H9 (cell line): ENCODE results near the gene SLC2A5. TPM values are rescaled to one million over a fixed set of nuclear protein-coding genes. Genes with fewer than 3 reads are reported as not detected.

Experiments used
- DNase-seq: peaks from one replicate; pipeline ENCODE4 v3.0.0-alpha.2; 2017
- H2AFZ ChIP-seq: one replicate; pipeline ENCODE4 v1.6.1; 2013; ENCODE audit warnings: mild to moderate bottlenecking, low read length, control low read depth, moderate library complexity
- H2AK5ac ChIP-seq: 2 replicates; pipeline ENCODE4 v1.6.1; 2013; ENCODE audit warnings: low read length, control low read depth, mixed read lengths; ENCODE audit not compliant: insufficient read length
- H2BK120ac ChIP-seq: one replicate; pipeline ENCODE4 v1.6.1; 2013; ENCODE audit warnings: low read depth, mild to moderate bottlenecking, low read length, control low read depth, inconsistent platforms; ENCODE audit not compliant: poor library complexity, severe bottlenecking
- H2BK12ac ChIP-seq: 2 replicates; pipeline ENCODE4 v1.6.1; 2013; ENCODE audit warnings: low read length, control low read depth, mixed read lengths, low read depth; ENCODE audit not compliant: insufficient read length
- H2BK15ac ChIP-seq: 2 replicates; pipeline ENCODE4 v1.6.1; 2013; ENCODE audit warnings: low read depth, low read length, control low read depth
- H2BK20ac ChIP-seq: one replicate; pipeline ENCODE4 v1.6.1; 2013; ENCODE audit warnings: low read depth, mild to moderate bottlenecking, low read length, control low read depth, inconsistent platforms; ENCODE audit not compliant: poor library complexity, severe bottlenecking
- H2BK5ac ChIP-seq: 2 replicates; pipeline ENCODE4 v1.6.1; 2013; ENCODE audit warnings: low read length, control low read depth, mixed read lengths; ENCODE audit not compliant: insufficient read length
- H3K14ac ChIP-seq: 2 replicates; pipeline ENCODE4 v1.6.1; 2013; ENCODE audit warnings: low read length, control low read depth; ENCODE audit not compliant: insufficient read depth
- H3K18ac ChIP-seq: 2 replicates; pipeline ENCODE4 v1.6.1; 2013; ENCODE audit warnings: low read depth, mild to moderate bottlenecking, mixed read lengths, low read length, control low read depth; ENCODE audit not compliant: insufficient read length
- H3K23ac ChIP-seq: 2 replicates; pipeline ENCODE4 v1.6.1; 2013; ENCODE audit warnings: low read length, control low read depth, mixed read lengths, low read depth; ENCODE audit not compliant: insufficient read length
- H3K23me2 ChIP-seq: 2 replicates; pipeline ENCODE4 v1.6.1; 2013; ENCODE audit warnings: low read depth, mild to moderate bottlenecking, mixed read lengths, low read length, control low read depth; ENCODE audit not compliant: insufficient read length, poor library complexity, severe bottlenecking
- H3K27ac ChIP-seq: 2 replicates; pipeline ENCODE4 v1.5.1; 2013; ENCODE audit warnings: low read length, control low read depth, mixed read lengths, low read depth; ENCODE audit not compliant: insufficient read length
- H3K27me3 ChIP-seq: 2 replicates; pipeline ENCODE4 v1.6.1; 2013; ENCODE audit warnings: low read length, control low read depth, inconsistent platforms; ENCODE audit not compliant: insufficient read depth
- H3K4ac ChIP-seq: 2 replicates; pipeline ENCODE4 v1.6.1; 2013; ENCODE audit warnings: low read depth, mild to moderate bottlenecking, control low read depth, inconsistent platforms, low read length, moderate library complexity
- H3K4me1 ChIP-seq: 2 replicates; pipeline ENCODE4 v1.6.1; 2013; ENCODE audit warnings: low read length, control low read depth, inconsistent platforms; ENCODE audit not compliant: insufficient read depth
- H3K4me2 ChIP-seq: 2 replicates; pipeline ENCODE4 v1.6.1; 2013; ENCODE audit warnings: low read length, control low read depth, mixed read lengths; ENCODE audit not compliant: insufficient read length, insufficient read depth
- H3K56ac ChIP-seq: 2 replicates; pipeline ENCODE4 v1.6.1; 2013; ENCODE audit warnings: low read depth, mild to moderate bottlenecking, mixed read lengths, low read length, control low read depth; ENCODE audit not compliant: insufficient read length
- H3K79me1 ChIP-seq: 2 replicates; pipeline ENCODE4 v1.6.1; 2013; ENCODE audit warnings: low read depth, mild to moderate bottlenecking, moderate library complexity, low read length, control low read depth, inconsistent platforms; ENCODE audit not compliant: insufficient read depth, poor library complexity, severe bottlenecking
- H3K79me2 ChIP-seq: 2 replicates; pipeline ENCODE4 v1.6.1; 2013; ENCODE audit warnings: low read length, control low read depth, inconsistent platforms; ENCODE audit not compliant: insufficient read depth
- H3K9ac ChIP-seq: 2 replicates; pipeline ENCODE4 v1.6.1; 2013; ENCODE audit warnings: low read length, control low read depth, mixed read lengths; ENCODE audit not compliant: insufficient read length; ENCODE audit errors: extremely low read depth
- H3K9me3 ChIP-seq: one replicate; pipeline ENCODE4 v1.6.1; 2013; ENCODE audit warnings: low read depth, low read length, inconsistent platforms; ENCODE audit not compliant: control insufficient read depth
- H3T11ph ChIP-seq: one replicate; pipeline ENCODE4 v1.6.1; 2013; ENCODE audit warnings: mild to moderate bottlenecking, low read length, control low read depth, inconsistent platforms
- H4K20me1 ChIP-seq: one replicate; pipeline ENCODE4 v1.6.1; 2013; ENCODE audit not compliant: control insufficient read depth, insufficient read length, insufficient read depth
- H4K5ac ChIP-seq: 2 replicates; pipeline ENCODE4 v1.6.1; 2013; ENCODE audit warnings: low read depth, mild to moderate bottlenecking, mixed read lengths, low read length, control low read depth; ENCODE audit not compliant: insufficient read length
- H4K8ac ChIP-seq: replicated peaks from 2 replicates; pipeline ENCODE4 v1.6.1; 2013; ENCODE audit warnings: low read length, control low read depth, mixed read lengths, low read depth; ENCODE audit not compliant: insufficient read length
- H4K91ac ChIP-seq: 2 replicates; pipeline ENCODE4 v1.6.1; 2013; ENCODE audit warnings: low read depth, mild to moderate bottlenecking, moderate library complexity, mixed read lengths, low read length, control low read depth; ENCODE audit not compliant: insufficient read length
- H3K27ac Mint-ChIP-seq, 3 experiments: 2 replicates in 2 of 3; 3 replicates in 1 of 3; pipeline ENCODE4 v1.8.0; 2020 to 2021; ENCODE audit warnings: mixed read lengths in 3 of 3, mild to moderate bottlenecking in 1 of 3, moderate library complexity in 1 of 3
- H3K27me3 Mint-ChIP-seq: 2 replicates; pipeline ENCODE4 v1.8.0; 2021; ENCODE audit warnings: low read depth, mild to moderate bottlenecking, moderate library complexity, mixed read lengths
- H3K36me3 Mint-ChIP-seq, 3 experiments: 2 replicates in 2 of 3; 3 replicates in 1 of 3; pipeline ENCODE4 v1.8.0; 2020 to 2021; ENCODE audit warnings: low read depth in 3 of 3, mixed read lengths in 3 of 3; ENCODE audit not compliant: insufficient read depth in 1 of 3
- H3K4me1 Mint-ChIP-seq, 2 experiments: 2 replicates each; pipeline ENCODE4 v1.8.0; 2020; ENCODE audit warnings: mixed read lengths in 2 of 2
- H3K4me3 Mint-ChIP-seq, 2 experiments: 2 replicates in 1 of 2; 3 replicates in 1 of 2; pipeline ENCODE4 v1.8.0; 2020 to 2021; ENCODE audit warnings: mild to moderate bottlenecking in 2 of 2, mixed read lengths in 2 of 2, moderate library complexity in 1 of 2
- H3K9me3 Mint-ChIP-seq, 2 experiments: 2 replicates in 1 of 2; 3 replicates in 1 of 2; pipeline ENCODE4 v1.8.0; 2020; ENCODE audit warnings: mild to moderate bottlenecking in 2 of 2, mixed read lengths in 2 of 2, moderate library complexity in 1 of 2
- WGBS: extraction: QIAGEN DNeasy Blood & Tissue Kit; methylation state at CpG from one replicate; pipeline ENCODE4 v1.1.7; 2013; ENCODE audit warnings: missing lambda C conversion rate, low lambda C conversion rate, mixed read lengths; ENCODE audit not compliant: insufficient read length; ENCODE audit errors: extremely low coverage; 5-methylcytosine and 5-hydroxymethylcytosine counted together
- total RNA-seq: library from RNA; stranded (reverse); gene quantifications from 2 replicates; pipeline ENCODE4 v1.2.1, GENCODE V29; 2021
- TF ChIP-seq, protein P1 (sequence below): fragments of 200-600 bp; sonication (generic); conservative IDR thresholded peaks from 3 replicates; pipeline ENCODE4 v1.8.0; 2021; ENCODE audit warnings: antibody characterized with exemption, mild to moderate bottlenecking

The SLC2A5 gene
- total RNA-seq, 1 experiment from 2014 or later, result not detected

DNA sequence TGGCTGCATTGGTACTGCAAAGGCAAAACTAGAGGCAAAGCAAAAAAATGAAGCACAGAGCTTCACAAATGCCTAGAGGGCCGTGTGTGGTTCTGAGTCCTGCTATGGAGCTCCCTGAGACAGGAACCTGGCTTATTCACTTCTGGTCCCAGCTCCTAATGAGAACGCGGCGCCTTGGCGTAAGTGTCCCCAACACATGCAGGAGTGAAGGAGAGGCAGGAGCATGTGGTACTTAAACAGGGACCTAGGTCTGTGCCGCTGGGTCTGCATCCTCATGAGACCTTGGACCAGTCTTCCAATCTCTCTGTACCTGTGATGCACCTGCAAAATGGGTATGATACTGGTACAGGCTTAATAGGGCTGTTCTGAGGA, 28.8 kb downstream of the SLC2A5 start:
- no peaks in the 10 kb centered on the region for H3K23me2 ChIP-seq
- H3T11ph ChIP-seq, result no peak overlapping the region
- no CpG with 5 or more reads among the region's 6 CpGs for WGBS
- no peaks in the 10 kb centered on the region for H3K4me1 ChIP-seq
- H4K91ac ChIP-seq, result no peak overlapping the region
- no peak overlapping the region for H3K23ac ChIP-seq
- no peak overlapping the region for H3K27ac ChIP-seq
- H2BK15ac ChIP-seq, result no peak overlapping the region
- no peak overlapping the region for H3K4ac ChIP-seq
- no peak overlapping the region for H2AK5ac ChIP-seq
- H3K27me3 ChIP-seq, result no peaks in the 10 kb centered on the region
- H2BK20ac ChIP-seq, result no peak overlapping the region
- no peaks in the 10 kb centered on the region for H3K9me3 ChIP-seq
- no peaks in the 10 kb centered on the region for H3K79me2 ChIP-seq
- H3K4me1 Mint-ChIP-seq, result no peaks in the 10 kb centered on the region
- no peaks in the 10 kb centered on the region for H3K79me1 ChIP-seq
- H2BK5ac ChIP-seq, result no peak overlapping the region
- no peak overlapping the region for H3K4me3 Mint-ChIP-seq
- peaks cover under 1 to 4% of the 10 kb centered on the region in 2 experiments; a peak in 4 of 5 replicates for H3K9me3 Mint-ChIP-seq
- H3K18ac ChIP-seq, result no peak overlapping the region
- no peak for DNase-seq
- H2AFZ ChIP-seq, result no peak overlapping the region
- TF ChIP-seq, protein P1, sequence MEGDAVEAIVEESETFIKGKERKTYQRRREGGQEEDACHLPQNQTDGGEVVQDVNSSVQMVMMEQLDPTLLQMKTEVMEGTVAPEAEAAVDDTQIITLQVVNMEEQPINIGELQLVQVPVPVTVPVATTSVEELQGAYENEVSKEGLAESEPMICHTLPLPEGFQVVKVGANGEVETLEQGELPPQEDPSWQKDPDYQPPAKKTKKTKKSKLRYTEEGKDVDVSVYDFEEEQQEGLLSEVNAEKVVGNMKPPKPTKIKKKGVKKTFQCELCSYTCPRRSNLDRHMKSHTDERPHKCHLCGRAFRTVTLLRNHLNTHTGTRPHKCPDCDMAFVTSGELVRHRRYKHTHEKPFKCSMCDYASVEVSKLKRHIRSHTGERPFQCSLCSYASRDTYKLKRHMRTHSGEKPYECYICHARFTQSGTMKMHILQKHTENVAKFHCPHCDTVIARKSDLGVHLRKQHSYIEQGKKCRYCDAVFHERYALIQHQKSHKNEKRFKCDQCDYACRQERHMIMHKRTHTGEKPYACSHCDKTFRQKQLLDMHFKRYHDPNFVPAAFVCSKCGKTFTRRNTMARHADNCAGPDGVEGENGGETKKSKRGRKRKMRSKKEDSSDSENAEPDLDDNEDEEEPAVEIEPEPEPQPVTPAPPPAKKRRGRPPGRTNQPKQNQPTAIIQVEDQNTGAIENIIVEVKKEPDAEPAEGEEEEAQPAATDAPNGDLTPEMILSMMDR, result no peak
- peaks cover 4% of the 10 kb centered on the region for H4K20me1 ChIP-seq
- no peak overlapping the region for H2BK12ac ChIP-seq
- no peak overlapping the region for H4K5ac ChIP-seq
- H3K9ac ChIP-seq, result no peak overlapping the region
- no peak overlapping the region for H4K8ac ChIP-seq
- no peaks in the 10 kb centered on the region for H3K36me3 Mint-ChIP-seq
- H3K14ac ChIP-seq, result no peak overlapping the region
- H3K56ac ChIP-seq, result no peak overlapping the region
- H3K27ac Mint-ChIP-seq, result no peak overlapping the region
- no peak overlapping the region for H3K4me2 ChIP-seq
- H3K27me3 Mint-ChIP-seq, result peaks cover 3% of the 10 kb centered on the region; the same call in 1 of the 2 replicates
- H2BK120ac ChIP-seq, result no peak overlapping the region
